ENCODE data around the gene PCDHB1. TPM values are rescaled to one million over a fixed set of nuclear protein-coding genes. Genes with fewer than 3 reads are reported as not detected.
"Not testable (repeated sequence)": the region's sequence is repeated elsewhere in the genome, so short reads cannot be mapped to it uniquely, and the experiment has no call there.

The PCDHB1 gene
- total RNA-seq, 2 donors from 2014 or later, result not detected

- ATAC-seq (ENCODE audit: insufficient number of reproducible peaks, low FRiP score, low read depth), result no peak
- no peak for TF ChIP-seq CTCF (IDR thresholded peaks at IDR 0.05)
- Histone ChIP-seq H3K36me3 (no peaks in the 10 kb centered on the region), H3K4me3 (peak within 1 kb of the TSS; percentile 19), H3K4me1 (ENCODE audit: control insufficient read depth in 1 of 2, low read depth in 2 of 2) (no peaks in the 10 kb centered on the region), H3K27me3 (replicated peaks; ENCODE audit: insufficient read depth) (no peaks in the 10 kb centered on the region), H3K27ac (no peak within 1 kb of the TSS), H3K9me3 (peaks cover 37% of the 10 kb centered on the region)
- DNase-seq (ENCODE audit: low spot score), result no peak
Observed at GRCh38 chr5:141100243-141100805, 49.1 kb downstream of the PCDHB1 start, which contains the start of gene PCDHB3. Gene PCDHB3, plus strand, starts transcription at chr5:141100473. Its CDS starts 177 bp downstream, at chr5:141100650.

- H3K4me3 ChIP-seq, result peak overlapping the region; percentile 6
- no peak for DNase-seq (ENCODE audit: low spot score)
Observed at GRCh38 chr5:141101059-141101458, 49.9 kb downstream of the PCDHB1 start.

GRCh38 chr5:141102070-141102469 is 50.9 kb downstream of the PCDHB1 start:
- not testable (repeated sequence) for H3K27ac ChIP-seq; H3K4me1 ChIP-seq (ENCODE audit: control insufficient read depth in 1 of 2, low read depth in 2 of 2); DNase-seq (ENCODE audit: low spot score); ATAC-seq (ENCODE audit: insufficient number of reproducible peaks, low FRiP score, low read depth); H3K36me3 ChIP-seq; H3K27me3 ChIP-seq (replicated peaks; ENCODE audit: insufficient read depth); H3K4me3 ChIP-seq
- peaks cover 31% of the 10 kb centered on the region for H3K9me3 ChIP-seq

More at GRCh38 chr5:141101059-141101458, 49.9 kb downstream of the PCDHB1 start:
- Histone ChIP-seq H3K27me3 (replicated peaks; ENCODE audit: insufficient read depth) (no peaks in the 10 kb centered on the region), H3K27ac (no peak overlapping the region), H3K9me3 (peaks cover 31% of the 10 kb centered on the region), H3K36me3 (no peaks in the 10 kb centered on the region), H3K4me1 (ENCODE audit: control insufficient read depth in 1 of 2, low read depth in 2 of 2) (no peaks in the 10 kb centered on the region)
- TF ChIP-seq CTCF (IDR thresholded peaks at IDR 0.05), result no peak
- no peak for ATAC-seq (ENCODE audit: insufficient number of reproducible peaks, low FRiP score, low read depth)

DNA sequence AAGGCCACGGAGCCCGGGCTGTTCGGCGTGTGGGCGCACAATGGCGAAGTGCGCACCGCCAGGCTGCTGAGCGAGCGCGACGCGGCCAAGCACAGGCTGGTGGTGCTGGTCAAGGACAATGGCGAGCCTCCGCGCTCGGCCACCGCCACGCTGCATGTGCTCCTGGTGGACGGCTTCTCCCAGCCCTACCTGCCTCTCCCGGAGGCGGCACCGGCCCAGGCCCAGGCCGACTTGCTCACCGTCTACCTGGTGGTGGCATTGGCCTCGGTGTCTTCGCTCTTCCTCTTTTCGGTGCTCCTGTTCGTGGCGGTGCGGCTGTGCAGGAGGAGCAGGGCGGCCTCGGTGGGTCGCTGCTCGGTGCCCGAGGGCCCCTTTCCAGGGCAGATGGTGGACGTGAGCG is 51.3 kb downstream of the PCDHB1 start:
- peaks cover 30% of the 10 kb centered on the region for H3K9me3 ChIP-seq
- not testable (repeated sequence) for H3K27ac ChIP-seq; H3K4me1 ChIP-seq (ENCODE audit: control insufficient read depth in 1 of 2, low read depth in 2 of 2); H3K27me3 ChIP-seq (replicated peaks; ENCODE audit: insufficient read depth); H3K36me3 ChIP-seq; ATAC-seq (ENCODE audit: insufficient number of reproducible peaks, low FRiP score, low read depth); DNase-seq (ENCODE audit: low spot score); H3K4me3 ChIP-seq

- ATAC-seq (ENCODE audit: insufficient number of reproducible peaks, low FRiP score, low read depth), result no peak
- no peak overlapping the region for H3K27ac ChIP-seq
- TF ChIP-seq CTCF (IDR thresholded peaks at IDR 0.05), result no peak
- H3K36me3 ChIP-seq, result no peaks in the 10 kb centered on the region
- peaks cover 15% of the 10 kb centered on the region for H3K9me3 ChIP-seq
- H3K4me3 ChIP-seq, result no peak overlapping the region
- DNase-seq (ENCODE audit: low spot score), result no peak
- H3K27me3 ChIP-seq (replicated peaks; ENCODE audit: insufficient read depth), result no peaks in the 10 kb centered on the region
- no peaks in the 10 kb centered on the region for H3K4me1 ChIP-seq (ENCODE audit: control insufficient read depth in 1 of 2, low read depth in 2 of 2)
Observed at GRCh38 chr5:141105350-141105749, 54.2 kb downstream of the PCDHB1 start.

Other genes with a start within 250 kb of the PCDHB1 start
- under 1 TPM; 0.78 to 0.81 TPM for gene PCDHA4, start 244.3 kb upstream of the PCDHB1 start, total RNA-seq
- under 1 TPM; 0.14 to 0.85 TPM for gene PCDHA5, start 229.8 kb upstream of the PCDHB1 start, total RNA-seq
- gene PCDHA6, start 223.4 kb upstream of the PCDHB1 start, total RNA-seq, result 1 to 10 TPM in 1 of 2 donors, under 1 TPM in 1; 0.14 to 5.2 TPM
- under 1 TPM; 0.42 to 0.54 TPM for gene PCDHA7, start 217.1 kb upstream of the PCDHB1 start, total RNA-seq
- under 1 TPM in 1 of 2 donors, not detected in 1; 0.14 TPM for gene PCDHA8, start 210.2 kb upstream of the PCDHB1 start, total RNA-seq
- 1 to 10 TPM in 1 of 2 donors, under 1 TPM in 1; 0.35 to 1.1 TPM for gene PCDHA9, start 203.0 kb upstream of the PCDHB1 start, total RNA-seq
- gene PCDHA10, start 195.5 kb upstream of the PCDHB1 start, total RNA-seq, result under 1 TPM; 0.28 to 0.41 TPM
- gene PCDHA11, start 182.4 kb upstream of the PCDHB1 start, total RNA-seq, result under 1 TPM; 0.14 to 0.21 TPM
- gene PCDHA12, start 176.1 kb upstream of the PCDHB1 start, total RNA-seq, result under 1 TPM; 0.21 to 0.68 TPM
- under 1 TPM; 0.54 to 0.56 TPM for gene PCDHA13, start 169.2 kb upstream of the PCDHB1 start, total RNA-seq
- gene PCDHAC1, start 125.1 kb upstream of the PCDHB1 start, total RNA-seq, result 1 to 10 TPM in 1 of 2 donors, under 1 TPM in 1; 0.71 to 1.2 TPM
- gene PCDHAC2, start 84.9 kb upstream of the PCDHB1 start, total RNA-seq, result under 1 TPM in 1 of 2 donors, not detected in 1; 0.71 TPM
- gene PCDHB2, start 43.2 kb downstream of the PCDHB1 start, total RNA-seq, result 1 to 10 TPM; 2.3 to 4.6 TPM
- gene PCDHB3, start 49.1 kb downstream of the PCDHB1 start, total RNA-seq, result 1 to 10 TPM; 2.3 to 3.7 TPM
- gene PCDHB4, start 70.4 kb downstream of the PCDHB1 start, total RNA-seq, result 10 to 100 TPM in 1 of 2 donors, 1 to 10 TPM in 1; 2.8 to 14.5 TPM
- gene PCDHB5, start 83.8 kb downstream of the PCDHB1 start, total RNA-seq, result 10 to 100 TPM in 1 of 2 donors, 1 to 10 TPM in 1; 4.8 to 11.0 TPM
- 1 to 10 TPM; 3.2 to 3.8 TPM for gene PCDHB6, start 98.7 kb downstream of the PCDHB1 start, total RNA-seq
- gene PCDHB7, start 121.3 kb downstream of the PCDHB1 start, total RNA-seq, result 1 to 10 TPM; 4.2 to 7.1 TPM
- gene PCDHB8, start 126.4 kb downstream of the PCDHB1 start, total RNA-seq, result 1 to 10 TPM in 1 of 2 donors, under 1 TPM in 1; 0.95 to 1.7 TPM
- gene PCDHB16, start 131.0 kb downstream of the PCDHB1 start, total RNA-seq, result 10 to 100 TPM in 1 of 2 donors, 1 to 10 TPM in 1; 9.1 to 11.6 TPM
- 1 to 10 TPM; 4.2 to 9.6 TPM for gene PCDHB9, start 135.8 kb downstream of the PCDHB1 start, total RNA-seq
- gene PCDHB10, start 141.0 kb downstream of the PCDHB1 start, total RNA-seq, result 1 to 10 TPM; 6.1 to 9.1 TPM
- 10 to 100 TPM in 1 of 2 donors, 1 to 10 TPM in 1; 6.0 to 10.6 TPM for gene PCDHB11, start 148.3 kb downstream of the PCDHB1 start, total RNA-seq
- gene PCDHB12, start 157.3 kb downstream of the PCDHB1 start, total RNA-seq, result 1 to 10 TPM; 7.3 to 7.4 TPM
- gene PCDHB13, start 162.5 kb downstream of the PCDHB1 start, total RNA-seq, result 10 to 100 TPM in 1 of 2 donors, 1 to 10 TPM in 1; 8.0 to 16.1 TPM
- gene PCDHB14, start 172.0 kb downstream of the PCDHB1 start, total RNA-seq, result 10 to 100 TPM; 10.2 to 14.6 TPM
- gene PCDHB15, start 194.0 kb downstream of the PCDHB1 start, total RNA-seq, result 10 to 100 TPM in 1 of 2 donors, 1 to 10 TPM in 1; 6.1 to 10.7 TPM

All from thoracic aorta (tissue), 2 donors.